D341Med (cell line): Measurements from ENCODE around the gene ZMPSTE24.

Experiments
- DNase-seq: peaks from one replicate; pipeline ENCODE4 v3.0.0; 2012; ENCODE audit warnings: low spot score

The ZMPSTE24 gene

DNA sequence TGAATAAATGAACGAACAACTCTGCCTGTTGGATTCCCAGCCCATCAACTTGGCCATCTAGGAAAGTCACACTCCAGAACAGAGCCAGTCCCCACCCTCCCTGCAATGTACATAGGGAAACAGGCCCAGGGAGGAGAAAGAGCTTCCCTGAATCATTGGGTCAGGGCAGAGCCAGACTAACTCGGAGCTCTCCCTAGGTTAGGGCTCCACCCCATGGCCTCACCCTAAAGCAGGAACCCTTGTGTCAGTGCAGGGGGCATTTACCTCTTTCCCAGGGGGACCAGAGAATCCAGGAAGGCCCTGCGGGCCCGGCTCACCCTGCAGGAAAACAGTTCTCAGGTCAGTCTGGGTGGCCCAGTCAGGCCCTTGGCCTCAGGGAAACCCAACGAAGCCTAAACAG, 47.4 kb downstream of the ZMPSTE24 start:
- DNase-seq, result no peak

DNA sequence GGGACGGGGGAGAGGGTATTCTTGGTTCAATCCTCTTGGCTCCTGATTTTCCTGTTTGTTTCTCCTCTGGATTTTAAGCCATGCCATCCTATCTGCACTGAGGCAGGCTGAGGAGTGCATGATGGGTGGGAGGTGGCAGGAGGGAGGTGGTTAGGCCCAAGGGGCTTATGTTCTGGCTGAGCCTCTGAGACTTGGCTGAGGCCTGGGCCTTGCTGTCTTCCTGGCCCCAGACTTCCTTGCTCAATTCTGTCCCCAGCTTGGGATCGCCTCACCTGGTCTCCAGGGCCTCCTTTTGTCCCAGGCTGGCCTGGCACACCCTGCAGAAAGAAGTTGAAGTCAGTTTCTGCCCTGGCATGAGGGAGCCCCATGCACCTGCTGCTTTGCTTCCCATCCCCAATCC, 47.8 kb downstream of the ZMPSTE24 start:
- DNase-seq, result no peak

DNA sequence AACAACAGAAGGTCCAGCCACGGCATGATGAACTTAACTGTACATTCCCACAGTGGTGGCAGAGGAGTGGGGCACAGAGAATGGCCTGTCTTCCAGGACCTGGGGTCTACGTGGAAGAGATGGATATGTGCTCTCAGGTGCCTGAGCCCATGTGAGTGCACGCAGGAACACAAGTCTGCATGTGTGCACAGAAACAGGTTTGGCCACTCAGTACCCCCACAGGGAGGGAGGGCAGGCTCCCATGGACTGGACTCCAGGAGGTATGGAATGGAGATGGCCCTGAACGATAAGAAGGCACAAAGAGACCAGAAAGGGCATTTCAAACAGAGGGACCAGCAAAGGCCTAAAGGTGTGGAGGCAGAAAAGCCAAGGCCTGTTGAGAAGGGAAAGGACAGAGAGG, 48.3 kb downstream of the ZMPSTE24 start:
- no peak for DNase-seq

DNA sequence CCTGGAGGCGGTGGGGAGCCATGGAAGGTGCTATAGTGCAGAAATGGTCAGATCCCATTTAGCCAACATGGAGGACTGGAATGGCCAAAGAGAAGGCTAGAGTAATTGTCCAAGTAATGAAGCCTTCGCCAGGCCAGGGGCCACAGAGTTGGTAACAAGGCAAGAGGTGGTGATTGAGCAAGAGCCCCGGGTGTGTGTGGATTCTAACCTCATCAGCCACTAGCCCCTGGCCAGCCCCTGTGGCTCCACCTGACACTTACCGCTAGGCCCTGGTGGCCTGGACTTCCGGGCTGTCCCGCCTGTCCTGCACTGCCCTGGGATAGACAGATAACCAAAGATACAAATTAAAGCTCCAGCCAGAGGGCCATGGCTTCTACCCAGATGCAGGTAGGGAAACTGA, 49.1 kb downstream of the ZMPSTE24 start:
- no peak for DNase-seq

DNA sequence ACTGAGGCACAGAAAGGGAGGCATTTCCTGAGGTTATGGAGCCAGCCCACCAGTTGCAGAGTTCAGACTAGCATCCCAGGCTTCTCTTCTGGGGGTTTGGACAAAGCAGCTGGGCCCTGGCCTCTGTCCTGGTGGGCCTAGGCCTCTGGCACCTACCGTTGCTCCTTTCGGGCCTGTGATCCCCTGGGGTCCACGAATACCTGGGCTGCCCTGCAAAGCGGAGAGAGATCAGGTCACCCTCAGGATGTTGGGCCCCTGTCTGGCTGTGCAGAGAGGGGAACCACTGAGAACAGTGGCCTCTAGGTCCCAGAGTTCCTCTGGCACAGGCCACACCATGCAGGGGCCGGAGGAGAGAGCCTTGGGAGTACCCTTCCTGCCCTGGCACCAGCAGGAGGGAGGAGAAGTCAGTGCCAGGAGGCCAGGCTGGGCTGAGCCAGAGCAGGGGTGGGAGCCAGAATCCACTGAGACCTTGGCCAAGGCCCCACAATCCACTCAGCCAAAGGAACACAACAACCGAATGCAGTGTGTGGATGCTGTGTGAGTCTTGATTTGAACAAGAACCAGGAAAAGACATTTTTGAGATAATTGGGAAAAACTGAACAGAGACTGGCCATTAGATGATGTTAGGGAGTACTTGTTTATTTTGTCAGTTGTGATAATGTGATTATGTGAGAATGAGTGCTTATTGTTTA, 50.1 kb downstream of the ZMPSTE24 start:
- no peak for DNase-seq

DNA sequence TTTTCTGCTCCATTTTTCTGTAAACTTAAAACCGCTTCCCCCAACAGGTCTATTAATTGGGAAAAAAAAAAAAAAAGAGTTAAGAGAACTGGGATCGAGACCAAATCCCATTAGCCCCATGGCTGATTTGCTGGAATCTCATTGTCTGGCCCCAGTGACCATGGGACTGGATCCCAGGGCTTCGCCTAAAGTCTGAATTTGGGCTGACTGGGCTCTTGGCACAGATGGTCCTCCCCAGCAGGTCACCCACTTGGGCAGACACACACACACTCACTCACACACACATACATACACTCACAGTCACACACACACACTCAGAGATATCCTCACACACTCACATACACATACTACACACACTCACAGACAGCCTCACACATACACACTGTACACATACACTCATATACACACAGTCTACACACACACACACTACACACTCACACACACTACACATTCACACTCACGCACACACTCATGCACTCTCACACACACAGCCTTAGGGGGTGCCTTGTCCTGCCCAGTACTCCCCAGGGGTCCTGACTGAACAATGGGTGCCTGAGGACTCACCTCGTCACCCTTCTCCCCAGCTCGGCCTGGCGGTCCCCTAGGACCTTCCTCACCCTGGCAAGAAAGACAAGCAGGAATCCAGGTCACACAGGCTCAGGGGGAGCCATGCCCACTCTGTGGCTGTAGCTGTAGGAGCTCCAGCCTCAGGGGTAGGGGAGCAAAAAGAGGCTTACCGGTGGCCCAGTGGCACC, 51.5 kb downstream of the ZMPSTE24 start:
- no peak for DNase-seq

DNA sequence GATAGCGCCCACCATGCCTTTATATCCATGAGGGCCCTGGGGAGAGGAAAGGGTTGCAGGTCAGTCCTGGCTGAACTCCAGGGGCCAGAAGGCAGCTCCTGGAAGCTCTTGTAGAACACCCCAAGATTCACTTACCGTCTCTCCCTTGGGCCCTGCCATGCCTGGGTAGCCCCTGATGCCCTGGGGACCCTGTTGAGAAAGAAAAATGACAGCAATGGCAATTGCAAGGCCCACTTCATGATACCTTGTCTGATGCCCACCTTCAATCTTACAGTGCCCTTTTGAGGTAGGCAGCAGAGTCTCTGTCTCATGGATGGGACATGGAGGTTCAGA, 52.1 kb downstream of the ZMPSTE24 start:
- no peak for DNase-seq

DNA sequence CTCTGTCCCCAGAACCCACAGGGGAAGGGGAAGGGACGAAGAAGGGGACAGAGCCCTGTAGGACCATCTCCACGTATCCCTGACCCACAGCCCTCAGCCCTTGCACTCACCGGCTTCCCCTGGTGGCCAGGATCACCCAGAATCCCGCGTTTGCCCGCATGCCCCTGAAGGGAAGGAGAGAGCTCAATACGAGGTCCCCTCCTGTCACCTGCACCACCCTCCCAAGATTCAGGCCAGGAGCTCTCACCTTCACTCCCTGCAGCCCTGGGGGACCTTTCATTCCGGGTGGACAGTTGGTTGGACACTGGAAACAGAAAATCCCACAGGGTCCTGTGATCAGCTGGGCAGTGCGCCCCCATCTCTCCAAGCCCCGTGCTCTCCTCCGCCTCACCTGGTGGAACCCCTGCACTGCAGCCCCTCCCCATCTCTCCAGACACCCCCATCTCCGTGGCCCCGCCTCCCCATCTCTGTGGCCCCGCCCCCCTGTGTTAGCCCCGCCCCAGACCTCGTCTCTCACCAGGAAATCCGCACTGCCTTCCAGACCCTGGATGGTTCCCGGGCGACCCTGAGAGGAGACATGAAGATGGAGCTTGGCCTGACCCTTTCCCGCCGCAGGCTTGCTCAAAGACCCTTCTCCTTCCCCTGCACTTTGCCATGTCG, 53.1 kb downstream of the ZMPSTE24 start:
- no peak for DNase-seq

DNA sequence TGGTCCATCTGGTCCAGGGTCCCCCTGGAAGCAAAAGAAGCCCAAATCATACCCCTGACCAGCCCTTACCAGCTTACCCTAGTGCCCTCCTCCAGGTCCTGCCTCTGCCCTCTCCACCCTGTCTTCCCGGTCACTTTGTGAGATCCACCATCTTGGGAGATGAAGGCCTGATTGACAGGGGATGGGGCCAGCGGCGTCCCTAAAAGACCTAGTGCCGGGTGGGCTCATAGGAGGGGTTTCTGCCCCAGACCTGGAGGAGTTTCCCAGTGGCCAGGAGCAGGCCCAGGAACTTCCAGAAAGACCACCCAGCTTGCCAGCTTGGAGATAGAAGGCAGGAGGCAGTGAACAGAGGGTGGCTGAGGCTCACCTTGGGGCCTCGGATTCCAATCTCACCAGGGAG, 53.7 kb downstream of the ZMPSTE24 start:
- no peak for DNase-seq

DNA sequence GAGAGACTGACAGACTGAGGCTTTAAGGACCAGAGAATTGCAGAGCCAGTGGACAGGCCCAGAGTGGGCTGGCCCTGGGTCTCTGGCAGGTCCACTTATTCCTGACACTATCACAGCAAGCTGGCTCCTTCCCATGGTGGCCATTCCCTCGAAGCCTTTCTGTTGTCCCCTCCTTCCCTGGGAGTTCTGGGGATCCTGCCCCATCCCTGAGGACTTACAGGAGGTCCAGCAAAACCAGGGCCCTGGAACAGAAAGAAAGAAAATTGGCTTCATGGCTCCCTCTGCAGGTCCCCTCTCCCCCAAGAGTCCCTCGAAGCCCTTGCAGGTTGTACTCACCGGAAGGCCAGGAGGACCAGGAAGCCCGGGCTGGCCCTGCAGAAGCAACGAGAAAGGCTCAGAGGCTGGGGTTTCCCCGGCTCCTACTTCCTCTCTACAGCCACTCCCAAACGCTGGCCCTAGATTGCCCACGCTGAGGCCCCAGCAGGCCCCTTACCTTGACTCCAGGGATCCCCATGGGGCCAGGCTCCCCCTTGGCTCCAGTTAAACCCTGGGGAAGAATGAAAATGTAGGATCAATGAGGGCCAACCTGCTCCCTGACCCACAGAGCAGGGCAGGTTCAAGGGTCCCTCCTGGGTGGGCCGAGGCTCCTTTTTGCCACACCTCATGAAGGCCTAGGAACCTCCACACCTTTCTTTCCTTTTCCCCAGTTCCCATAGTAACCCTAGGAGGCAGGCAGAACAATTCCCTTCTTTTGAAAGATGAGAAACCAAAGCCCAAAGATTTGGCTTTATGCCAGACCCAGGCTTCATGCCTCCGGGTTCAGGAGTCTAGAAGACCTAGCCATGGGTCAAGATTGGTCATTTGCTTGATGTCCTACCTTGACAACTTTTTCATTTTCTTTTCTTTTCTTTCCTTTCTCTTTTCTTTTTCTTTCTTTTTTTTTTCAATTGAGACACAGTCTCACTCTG, 54.5 kb downstream of the ZMPSTE24 start:
- DNase-seq, result no peak

DNA sequence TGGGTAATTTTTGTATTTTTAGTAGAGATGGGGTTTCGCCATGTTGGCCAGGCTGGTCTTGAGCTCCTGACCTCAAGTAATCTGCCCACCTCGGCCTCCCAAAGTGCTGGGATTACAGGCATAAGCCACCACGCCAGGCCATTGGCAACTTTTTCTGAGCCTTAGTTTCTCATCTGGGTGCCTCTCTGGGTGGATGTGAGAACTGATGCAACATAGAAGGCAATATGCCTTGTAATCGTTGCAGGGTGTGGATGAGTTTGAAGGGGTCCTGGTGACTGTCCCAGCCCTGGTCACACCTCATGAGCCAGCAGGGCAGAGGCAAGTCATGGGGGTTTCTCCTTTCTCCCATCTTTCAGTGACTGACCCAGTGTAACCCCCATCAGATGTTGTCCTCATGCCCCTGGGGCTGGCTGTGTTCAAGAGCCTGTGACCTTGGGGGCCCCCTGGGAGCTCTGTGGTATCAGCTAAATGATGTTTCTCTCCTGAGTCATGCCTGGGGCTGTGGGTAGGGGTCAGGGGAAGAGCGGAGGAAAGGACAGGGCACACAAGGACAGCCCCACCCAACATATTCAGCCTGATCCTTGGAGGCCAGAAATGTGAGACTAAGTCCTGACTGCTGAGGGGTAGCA, 55.4 kb downstream of the ZMPSTE24 start:
- no peak for DNase-seq

DNA sequence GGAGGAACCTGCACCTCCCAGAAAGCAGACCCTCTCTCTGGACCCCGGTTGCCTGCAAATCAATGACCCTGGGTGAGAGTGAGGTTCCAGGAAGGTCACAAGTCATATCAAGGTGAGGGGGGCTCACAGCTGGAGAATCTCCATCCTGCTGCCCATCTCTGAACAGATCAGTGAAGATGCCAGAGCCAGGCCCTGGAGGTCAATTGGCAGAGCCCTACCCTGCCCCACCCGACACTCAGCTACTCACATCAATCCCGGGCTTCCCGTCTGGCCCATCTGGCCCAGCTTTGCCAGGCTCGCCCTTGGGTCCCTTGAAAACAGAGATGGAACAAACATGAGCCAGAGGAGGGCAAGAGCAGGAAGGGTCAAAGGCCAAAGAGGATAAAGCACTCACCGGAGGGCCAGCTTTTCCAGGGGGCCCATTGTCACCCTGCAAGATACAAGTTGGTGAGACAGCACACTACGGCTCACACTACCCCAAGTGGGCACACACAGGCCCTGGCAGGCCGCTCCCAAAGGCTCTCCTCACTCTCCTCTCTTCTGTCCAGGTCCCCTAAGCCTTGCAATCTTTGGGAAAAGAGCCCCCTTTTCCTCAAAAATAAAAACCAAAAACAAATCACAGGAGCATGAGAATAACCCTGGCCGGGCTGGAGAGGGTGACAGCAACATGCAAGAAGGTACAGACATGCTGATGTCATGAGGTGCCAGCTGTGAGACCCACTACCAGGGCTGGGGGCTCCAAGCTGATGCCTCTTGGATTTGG, 56.1 kb downstream of the ZMPSTE24 start:
- no peak for DNase-seq

DNA sequence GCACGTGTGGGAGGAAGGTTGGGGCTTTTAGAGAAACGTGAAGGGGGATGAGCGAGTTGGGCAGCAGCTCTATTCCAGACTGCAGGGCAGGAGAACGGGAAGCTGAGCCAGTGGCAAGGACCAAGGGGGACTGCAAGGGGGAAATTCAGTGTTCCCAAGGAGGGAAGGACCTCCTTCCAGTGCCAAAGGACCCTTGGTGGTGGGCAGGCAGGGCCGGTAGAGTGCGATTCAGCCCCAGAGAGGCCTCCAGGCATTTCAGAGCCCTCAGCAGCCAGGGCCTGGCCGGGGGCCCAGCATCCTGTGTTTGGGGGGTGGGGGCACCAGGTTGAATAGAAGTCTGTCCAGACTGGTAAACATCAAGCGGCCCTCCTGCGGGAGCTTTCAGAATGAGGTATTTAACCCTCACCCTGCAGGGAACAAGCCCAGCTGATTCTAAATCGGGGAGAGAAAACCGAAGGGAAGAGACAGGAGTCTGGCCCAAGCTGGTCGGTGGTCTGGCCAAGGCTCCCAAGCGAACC, 56.7 kb downstream of the ZMPSTE24 start:
- no peak for DNase-seq

DNA sequence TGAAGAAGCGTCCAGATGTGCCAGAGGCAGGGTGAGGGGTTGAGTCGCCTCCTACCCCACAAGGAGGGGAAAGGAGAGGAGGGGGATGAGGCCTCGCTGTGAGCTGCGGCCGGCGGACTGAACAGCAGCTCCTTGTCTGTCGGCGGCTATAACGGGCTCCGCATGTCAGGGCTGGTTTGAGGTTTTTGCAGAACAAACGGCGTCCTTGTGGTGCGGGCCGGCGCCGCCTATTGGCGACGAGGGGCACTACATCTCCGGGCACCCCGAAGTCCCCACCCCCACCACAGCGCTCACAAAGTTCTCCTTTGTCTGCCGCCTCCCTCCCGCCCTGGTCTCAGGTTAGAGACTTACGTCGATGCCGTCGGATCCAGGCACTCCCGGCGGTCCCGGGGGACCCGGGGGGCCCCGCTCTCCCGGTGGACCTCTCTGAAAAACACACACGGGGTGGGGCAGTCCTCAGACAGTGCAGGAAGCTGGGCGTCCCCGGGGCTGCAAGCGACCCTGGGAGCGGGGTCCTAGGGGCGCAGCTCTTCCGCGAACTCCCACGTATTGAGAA, 57.3 kb downstream of the ZMPSTE24 start:
- DNase-seq, result peak; percentile 85

DNA sequence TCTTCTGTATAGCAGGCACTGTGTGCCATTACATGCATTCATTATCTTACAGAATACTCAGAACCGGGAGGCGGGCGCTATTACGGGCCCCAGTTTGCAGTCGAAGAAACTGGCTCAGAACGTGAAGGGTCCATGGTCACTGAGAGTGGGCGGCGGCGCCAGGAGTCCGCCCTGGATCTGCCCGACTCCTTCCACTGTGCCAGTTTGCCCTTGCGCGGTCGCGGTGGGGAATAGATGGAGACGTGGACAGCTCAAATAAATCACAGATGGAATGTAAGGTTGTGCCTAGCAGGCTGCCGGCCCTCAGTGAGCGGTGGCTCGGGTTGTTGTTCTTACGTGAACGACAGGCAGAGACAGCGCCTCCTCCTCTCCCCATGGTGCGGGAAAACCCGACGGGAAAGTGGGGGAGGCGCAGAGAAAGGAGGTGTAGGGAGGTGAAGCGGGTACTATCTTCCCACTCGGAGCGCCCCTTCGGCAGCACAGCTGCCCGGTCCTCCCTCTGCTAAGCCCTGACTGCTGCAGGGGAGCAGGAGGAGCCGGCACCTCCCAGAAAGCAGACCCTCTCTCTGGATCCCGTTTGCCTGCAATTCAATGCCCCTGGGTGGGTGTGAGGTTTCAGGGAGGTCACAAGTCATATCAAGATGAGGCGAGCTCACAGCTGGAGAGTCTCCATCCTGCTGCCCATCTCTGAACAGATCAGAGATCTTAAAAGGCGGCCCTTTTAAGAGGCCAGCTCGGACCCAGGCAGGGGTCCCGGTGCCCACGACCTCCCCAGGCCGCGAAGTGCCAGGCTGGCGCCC, 58.0 kb downstream of the ZMPSTE24 start:
- no peak for DNase-seq

DNA sequence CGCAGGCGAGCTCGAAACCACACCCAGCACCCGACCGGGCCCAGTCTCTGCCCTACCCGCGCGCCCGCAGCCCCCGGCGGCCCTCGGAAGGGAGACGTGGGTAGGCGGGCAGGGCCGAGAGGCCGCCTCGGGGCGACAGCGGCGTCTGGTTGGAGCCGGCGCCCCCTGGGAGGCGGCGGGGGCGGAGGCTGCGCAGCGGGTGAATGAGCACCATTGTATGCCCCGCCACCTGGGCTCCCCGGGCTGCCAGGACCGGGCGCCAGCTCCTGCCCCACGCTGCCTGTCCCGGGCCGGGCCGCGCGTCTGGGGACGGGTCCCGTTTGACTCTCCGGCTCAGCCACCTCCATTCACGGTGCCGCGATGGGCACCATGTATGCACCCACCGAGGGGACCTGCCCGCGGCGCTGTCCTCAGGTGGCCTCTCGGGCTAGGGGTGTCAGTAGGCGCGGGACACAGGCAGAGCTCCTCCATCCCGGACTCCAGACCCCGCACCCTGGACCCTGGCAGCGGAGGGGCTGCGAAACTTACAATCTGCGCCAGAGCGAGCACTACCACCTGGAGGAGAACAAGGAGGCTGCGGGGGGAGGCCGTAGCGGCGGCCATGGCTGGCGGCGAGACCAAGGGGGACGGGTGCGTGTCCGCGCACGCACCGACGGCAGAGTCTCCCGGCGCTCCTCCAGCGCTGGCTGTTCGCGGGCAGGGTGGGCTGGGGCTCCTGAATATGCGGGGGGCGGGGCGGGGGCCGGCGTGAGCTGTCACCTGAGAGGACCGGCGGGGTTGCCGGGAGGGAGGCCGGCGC, 58.8 kb downstream of the ZMPSTE24 start, which contains the start of gene COL9A2:
COL9A2 (minus strand) TSS at position 692 of the 799 bp plus-strand sequence; CDS start at position 603, 89 bp downstream.
- peak; percentile 81 for DNase-seq

DNA sequence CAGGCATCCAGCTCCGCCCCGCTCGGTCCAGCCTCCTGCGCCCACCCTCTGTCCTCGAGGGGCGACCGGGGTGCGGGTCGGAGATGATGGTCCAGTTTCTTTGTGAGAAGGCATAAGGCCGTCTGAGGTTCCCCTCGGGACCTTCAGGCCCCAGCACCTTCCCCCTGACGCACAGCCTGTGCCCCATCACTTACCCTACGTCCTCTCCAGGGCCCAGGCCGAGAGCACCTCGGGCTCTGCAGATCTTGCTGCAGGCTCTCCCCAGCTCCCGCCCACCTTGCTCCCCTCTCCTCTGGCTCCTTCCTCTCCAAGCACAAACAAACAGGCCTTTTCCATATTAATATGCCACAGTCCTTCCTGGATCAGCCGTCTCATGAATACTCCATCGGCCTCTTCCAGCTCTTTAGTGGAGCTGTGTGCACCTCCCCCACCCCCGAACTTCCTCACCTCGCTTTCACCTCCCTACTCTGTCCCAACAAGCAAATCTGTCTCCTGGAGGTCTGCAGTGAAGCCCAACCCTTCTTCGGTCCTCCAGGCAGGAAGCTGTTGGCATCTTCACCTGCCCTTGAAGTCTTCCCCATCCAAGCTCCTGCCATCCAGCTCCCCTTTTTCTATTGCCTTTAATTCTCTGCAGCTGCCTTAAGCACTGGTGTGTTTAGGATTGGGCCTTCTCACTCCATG, 59.5 kb downstream of the ZMPSTE24 start:
- DNase-seq, result no peak

DNA sequence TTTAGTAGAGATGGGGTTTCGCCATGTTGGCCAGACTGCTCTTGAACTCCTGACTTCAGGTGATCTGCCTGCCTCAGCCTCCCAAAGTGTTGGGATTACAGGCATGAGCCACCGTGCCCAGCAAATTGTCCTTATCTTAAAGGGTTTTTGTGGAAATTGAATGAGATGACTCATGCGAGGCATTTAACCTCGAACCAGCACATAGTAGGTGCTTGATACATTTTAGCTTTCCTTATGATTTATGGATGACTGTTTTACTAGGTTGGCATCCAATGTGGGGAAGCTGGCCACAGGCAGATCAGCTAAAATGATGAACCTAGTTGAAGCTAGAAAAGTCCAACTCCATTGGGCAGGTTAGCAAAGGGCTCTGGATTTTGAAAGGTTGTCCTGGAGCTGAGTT, 60.4 kb downstream of the ZMPSTE24 start:
- DNase-seq, result no peak
